ENCODE data around the gene KHDC3L.
"Not testable (repeated sequence)": the region's sequence is repeated elsewhere in the genome, so short reads cannot be mapped to it uniquely, and the experiment has no call there.

KHDC3L gene

DNA sequence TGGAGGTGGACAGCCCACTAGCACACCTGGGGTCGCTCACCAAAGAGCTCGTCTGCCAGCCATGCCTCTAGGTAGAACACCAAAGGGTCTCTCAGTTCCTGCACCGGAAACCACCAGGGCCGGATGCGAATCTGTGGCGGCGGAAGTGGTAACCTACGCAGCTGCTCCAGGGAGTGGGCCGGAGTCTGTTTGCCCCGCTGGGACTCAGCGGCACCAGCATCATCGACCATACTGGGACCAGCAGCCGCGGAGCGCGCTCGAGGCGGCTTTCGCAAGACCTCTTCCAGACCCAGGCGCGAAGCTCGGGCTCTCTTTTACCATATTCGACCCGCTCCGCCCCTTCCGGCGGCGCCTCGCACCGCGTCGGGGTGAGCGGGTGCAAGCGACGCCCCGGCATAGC lies 7.1 kb downstream of the KHDC3L start, which contains the start of gene OOEP:
Gene OOEP (minus strand): TSS at position 335 of the 400 bp plus-strand sequence. CDS start 105 bp downstream, at position 230.
- no peak for DNase-seq (ENCODE audit: low read depth, low spot score)

DNA sequence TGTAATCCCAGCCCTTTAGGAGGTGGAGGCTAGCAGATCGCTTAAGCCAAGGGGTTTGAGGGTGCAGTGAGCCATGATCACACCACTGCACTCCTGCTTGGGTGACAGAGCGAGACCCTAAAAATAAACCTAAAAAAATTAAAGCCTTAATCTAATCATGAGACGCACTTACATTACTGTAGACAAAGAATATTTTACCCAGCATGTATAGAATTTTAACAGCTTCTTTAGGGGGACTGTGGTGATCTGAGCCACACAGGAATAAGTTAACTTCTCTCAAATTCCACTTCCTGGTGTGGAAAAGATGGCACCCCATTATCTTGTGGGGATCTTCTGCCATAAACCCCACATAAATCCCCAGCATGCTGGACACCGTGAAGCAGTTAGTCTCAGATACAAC lies 9.5 kb downstream of the KHDC3L start:
- no peak for DNase-seq (ENCODE audit: low read depth, low spot score)

DNA sequence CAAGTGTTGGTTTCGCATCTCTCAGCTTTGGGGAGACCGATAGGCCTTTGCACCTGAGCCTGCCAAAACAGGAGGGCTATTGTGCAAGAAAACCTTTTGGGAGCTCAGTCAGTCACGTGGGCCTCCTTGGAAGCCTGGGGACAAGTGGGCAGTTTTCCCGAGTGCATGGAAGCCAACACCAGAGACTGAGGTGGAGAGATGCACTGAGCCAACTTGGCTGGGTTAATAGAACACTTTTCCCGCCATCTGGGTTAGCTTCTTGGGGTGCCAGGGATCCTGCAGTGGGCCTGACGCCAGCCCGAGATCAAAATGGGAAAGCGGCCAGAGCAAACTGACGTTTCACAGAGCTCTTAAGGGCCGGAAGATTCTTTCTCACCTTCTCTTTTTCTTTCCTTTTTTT lies 10.1 kb downstream of the KHDC3L start:
- DNase-seq (ENCODE audit: low read depth, low spot score), result no peak

DNA sequence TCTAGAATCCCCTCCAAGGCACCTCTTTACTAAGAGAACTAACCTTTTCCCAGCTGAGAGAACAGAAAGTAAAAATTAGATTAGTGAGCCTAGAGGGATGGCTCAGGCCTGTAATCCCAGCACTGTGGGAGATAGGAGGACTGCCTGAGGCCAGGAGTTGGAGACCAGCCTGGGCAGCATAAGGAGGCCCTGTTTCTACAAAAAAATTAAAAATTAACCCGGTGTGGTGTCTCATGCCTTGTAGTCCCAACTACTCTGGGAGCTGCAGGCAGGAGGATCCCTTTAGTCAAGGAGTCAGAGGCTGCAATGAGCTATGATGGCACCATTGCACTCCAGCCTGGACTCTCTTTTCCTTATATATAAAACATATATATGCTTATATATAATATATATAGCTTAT lies 12.8 kb downstream of the KHDC3L start:
- no peak for DNase-seq (ENCODE audit: low read depth, low spot score)

DNA sequence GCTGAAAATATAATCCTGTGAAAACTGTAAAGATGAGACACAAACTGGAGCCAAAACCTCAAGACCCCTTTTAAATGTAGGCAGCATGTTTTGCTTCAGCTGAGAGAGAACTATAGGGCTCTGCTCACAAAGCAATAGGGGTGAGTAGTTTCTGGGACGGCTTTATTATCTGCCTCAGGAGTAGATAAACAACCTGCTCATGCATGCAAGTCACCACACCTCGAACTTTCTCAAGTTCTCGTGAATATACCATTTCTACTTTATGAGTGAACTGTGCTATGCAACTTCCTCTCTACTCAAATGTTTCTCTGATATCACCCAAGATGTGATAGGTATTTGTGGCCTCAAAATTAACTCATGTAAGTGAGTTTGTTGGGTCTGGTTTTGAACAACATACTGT lies 14.8 kb downstream of the KHDC3L start:
- DNase-seq (ENCODE audit: low read depth, low spot score), result no peak

DNA sequence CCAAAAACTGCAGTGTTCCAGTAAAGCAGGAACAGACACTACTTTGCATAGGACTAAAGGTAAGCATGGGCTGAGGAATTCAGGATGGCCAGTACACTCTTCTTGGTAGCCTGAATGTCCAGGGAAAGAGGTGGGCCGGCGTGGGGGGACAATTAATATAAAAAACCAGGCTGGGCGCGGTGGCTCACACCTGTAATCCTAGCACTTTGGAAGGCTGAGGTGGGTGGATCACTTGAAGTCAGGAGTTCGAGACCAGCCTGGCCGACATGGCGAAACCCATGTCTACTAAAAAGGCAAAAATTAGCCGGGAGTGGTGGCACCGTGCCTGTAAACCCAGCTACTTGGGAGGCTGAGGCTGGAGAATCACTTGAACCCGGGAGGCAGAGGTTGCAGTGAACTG lies 19.1 kb downstream of the KHDC3L start:
- not testable (repeated sequence) for DNase-seq (ENCODE audit: low read depth, low spot score)

DNA sequence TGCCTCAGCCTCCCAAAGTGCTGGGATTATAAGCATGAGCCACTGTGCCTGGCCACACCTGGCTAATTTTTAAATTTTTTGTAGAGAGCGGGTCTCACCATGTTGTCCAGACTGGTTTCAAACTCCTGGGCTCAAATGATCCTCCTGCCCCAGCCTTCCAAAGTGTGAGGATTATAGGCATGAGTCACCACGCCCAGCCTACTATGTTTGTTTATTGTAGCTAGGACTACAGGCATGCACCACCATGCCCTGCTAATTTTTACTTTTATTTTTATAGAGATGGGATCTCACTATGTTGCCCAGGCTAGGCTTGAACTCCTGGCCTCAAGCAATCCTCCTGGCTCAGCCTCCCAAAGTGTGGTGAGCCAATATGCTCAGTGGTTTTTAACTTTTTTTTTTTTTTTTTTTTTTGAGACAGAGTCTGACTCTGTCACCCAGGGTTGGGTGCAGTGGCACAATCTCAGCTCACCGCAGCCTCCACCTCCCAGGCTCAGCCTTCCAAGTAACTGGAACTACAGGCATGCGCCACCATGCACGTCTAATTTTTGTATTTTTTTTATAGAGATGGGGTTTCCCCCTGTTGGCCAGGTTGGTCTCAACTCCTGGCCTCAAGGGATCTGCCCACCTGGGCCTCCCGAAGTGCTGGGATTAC lies 20.1 kb downstream of the KHDC3L start:
- DNase-seq (ENCODE audit: low read depth, low spot score), result no peak

DNA sequence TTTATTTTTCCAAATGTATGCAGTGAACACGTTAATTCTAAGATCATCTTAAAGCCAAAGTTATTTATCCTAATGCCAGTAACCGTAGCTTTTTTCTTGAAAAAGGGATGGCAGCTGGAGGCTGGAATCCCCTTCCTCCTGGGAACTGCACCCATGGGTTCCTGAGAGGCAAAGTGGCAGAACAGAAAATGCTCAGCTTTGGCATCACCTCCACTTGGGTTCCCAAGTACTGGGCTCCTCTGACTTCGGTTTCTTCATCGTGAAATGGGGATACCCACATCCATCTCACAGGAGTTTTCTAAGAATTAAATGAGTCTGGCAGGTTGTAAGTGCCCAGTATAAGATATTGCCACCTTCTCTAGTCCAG lies 26.0 kb downstream of the KHDC3L start:
- DNase-seq (ENCODE audit: low read depth, low spot score), result no peak

DNA sequence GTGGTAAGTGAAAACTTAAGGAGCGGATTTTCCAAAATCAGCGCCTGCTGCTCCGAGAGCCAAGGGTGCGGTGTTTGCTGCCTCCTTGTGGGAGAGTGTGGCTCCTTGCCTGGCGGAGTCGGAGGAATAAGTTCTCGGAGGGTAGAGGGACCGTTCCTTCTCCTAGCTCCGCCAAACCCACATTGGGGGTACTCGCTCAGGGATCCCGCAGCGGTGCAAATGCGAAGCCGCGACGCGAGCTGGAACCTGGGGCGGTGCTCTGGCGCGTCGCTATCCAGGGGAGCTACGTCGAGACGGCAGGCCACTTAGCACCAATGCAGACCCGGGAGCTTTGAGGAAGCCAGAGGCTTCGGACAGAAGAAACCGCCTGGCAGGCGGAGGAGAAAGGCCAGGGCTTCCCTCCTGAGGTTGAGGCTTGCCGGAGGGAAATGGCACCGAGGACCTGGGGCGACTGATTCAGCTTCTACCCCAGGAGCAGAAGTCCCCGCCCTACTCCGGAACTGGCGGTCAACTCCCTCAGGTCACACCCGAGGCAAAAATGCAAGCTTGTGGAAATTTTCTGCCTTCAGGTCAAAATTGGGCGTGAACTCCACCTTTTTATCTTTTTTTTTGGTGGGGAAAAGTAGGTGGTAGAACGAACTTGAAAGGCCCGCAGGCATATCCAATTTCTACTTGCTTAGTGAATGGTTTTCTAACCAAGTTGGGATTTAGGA lies 26.5 kb downstream of the KHDC3L start:
- peak; percentile 71 for DNase-seq (ENCODE audit: low read depth, low spot score)

DNA sequence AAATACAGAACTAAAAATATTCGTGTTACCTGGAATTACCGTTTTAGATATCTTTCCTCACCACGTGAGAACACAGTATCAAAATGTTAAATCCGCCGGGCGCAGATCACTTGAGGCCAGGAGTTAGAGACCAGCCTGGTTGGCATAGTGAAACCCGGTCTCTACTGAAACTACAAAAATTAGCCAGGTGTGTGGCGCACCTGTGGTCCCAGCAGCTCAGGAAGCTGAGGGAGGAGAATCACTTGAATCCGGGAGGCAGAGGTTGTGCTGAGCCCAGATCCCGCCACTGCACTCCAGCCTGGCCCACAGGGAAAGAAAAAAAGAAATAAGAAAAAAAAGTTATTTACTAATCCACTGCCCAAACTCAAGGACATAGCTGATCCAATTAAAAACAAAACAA lies 27.4 kb downstream of the KHDC3L start:
- DNase-seq (ENCODE audit: low read depth, low spot score), result no peak

DNA sequence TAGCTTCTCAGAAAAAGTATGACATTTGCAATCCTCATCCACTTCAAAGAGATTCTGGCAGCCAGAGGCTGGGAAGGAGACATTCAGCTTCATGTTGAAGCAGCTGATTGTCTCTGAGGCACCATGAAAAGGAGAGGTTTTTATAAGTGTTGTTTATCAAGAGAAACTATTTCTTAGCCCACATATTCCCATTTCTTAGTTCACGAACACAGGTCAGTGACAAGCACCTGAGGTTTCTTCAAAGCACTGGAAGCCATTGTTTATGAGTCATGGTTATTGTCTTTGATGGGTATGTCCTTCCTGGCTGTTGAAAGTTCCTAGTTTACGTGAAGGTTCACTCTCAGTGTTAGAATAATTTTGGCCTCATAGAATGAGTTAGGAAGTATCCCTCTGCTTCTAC lies 29.2 kb downstream of the KHDC3L start:
- no peak for DNase-seq (ENCODE audit: low read depth, low spot score)

DNA sequence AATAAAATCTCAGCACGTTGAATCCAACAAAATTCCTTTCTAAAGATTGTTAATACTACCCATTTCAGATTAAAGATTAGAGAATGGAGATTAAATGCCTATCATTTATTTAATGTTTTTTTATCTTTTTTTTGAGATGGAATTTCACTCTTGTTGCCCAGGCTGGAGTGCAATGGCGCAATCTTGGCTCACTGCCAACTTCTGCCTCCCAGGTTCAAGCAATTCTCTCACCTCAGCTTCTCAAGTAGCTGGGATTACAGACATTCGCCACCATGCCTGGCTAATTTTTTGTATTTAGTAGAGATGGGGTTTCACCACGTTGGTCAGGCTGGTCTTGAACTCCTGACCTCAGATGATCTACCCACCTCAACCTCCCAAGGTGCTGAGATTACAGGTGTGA lies 29.7 kb downstream of the KHDC3L start:
- not testable (repeated sequence) for DNase-seq (ENCODE audit: low read depth, low spot score)

DNA sequence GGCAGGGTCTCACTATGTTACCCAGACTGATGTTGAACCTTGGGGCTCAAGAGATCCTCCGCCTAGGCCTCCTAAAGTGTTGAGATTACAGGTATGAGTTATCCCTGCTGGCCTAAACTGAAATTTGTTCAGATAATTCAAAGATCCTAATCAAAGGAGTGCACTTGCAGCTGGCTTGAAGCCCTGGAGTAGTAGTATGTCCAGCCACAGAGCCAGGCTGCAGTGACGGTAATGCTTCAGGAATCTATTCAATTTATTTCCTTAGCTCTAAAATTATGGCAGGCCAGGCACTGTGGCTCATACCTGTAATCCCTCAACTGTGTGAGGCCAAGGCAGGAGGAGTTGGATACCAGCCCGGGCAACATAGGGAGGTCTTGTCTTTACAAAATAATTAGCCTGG lies 30.8 kb downstream of the KHDC3L start:
- no peak for DNase-seq (ENCODE audit: low read depth, low spot score)

DNA sequence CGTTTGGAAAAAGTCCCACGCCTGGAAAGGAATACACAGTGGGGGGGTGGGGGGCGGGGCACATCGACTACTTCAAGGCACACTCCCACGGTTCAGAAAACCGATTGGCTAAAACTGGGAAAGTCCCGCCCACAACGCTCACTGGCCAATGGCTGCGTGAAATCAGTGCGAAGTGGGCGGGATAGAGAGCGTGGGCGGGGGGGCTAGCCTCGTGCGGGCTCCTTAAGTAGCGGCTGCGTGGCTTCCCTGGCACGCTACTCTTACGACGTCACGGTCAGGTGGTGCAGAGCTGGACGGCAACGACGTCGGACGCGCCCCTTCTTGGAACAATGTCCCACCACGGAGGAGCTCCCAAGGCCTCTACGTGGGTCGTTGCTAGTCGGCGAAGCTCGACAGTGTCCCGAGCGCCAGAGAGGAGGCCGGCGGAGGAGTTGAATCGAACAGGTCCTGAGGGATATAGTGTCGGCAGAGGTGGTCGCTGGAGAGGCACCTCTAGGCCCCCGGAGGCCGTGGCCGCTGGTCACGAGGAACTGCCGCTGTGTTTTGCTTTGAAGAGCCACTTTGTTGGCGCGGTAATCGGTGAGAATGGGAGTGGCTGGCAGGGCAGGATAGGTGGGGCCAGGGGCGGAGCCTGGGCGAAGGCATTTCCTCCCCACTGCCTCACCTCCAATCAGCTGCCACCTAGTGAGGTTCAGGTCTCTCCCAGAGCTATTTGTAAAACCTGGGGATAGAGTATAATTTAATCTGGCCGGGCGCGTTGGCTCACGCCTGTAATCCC lies 32.3 kb downstream of the KHDC3L start, which contains the start of gene DDX43:
Gene DDX43 (plus strand): TSS at position 252 of the 778 bp plus-strand sequence. CDS start 78 bp downstream, at position 330.
- DNase-seq (ENCODE audit: low read depth, low spot score), result no peak

DNA sequence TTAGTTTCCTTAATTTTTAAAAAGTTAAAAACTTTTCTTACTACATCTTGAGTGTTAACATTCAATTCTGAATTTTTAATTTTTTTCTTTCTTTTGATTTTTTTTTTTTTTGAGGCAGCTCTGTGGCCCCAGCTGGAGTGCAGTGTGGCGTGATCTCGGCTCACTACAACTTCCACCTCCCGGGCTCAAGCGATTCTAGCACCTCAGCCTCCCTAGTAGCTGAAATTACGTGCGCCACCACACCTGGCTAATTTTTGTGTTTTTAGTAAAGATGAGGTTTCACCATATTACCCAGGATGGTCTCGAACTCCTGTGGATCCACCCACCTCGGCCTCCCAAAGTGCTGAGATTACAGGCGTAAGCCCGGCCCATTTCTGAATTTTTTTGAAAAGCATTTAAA lies 33.4 kb downstream of the KHDC3L start:
- no peak for DNase-seq (ENCODE audit: low read depth, low spot score)

DNA sequence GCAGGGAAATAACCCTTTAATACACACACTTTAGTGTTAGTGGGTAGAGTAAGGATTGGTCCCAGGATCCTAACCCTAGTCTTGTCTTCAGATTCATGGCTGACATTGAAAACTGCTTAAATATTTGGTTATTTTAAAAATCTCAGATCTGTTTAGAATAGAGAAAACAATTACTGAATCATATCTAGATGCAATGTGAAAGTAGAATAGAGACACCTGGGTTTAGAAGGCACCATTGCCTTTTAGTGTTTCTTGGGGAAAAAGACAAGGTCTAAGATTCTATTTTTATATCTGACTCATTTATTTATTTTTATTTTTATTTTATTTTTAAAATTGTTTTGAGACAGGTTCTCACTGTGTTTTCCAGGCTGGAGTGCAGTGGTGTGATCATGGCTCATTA lies 38.2 kb downstream of the KHDC3L start:
- no peak for DNase-seq (ENCODE audit: low read depth, low spot score)

DNA sequence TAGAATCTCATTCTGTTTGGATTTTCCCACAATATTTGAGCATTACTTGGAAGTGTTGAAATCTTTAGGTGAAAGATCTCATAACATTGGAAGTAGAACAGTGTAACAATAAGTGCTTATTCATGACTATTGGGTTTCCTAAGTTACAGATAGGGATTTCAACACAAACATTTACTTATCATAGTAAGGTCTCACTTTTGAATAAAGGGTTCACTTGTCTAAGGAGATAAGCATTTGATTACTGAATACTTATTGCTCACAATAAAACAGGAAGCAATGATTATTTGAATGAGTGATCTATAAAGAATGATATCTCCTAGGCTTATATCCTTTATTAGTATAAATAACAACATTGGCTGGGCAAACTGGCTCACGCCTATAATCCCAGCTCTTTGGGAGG lies 46.9 kb downstream of the KHDC3L start:
- no peak for DNase-seq (ENCODE audit: low read depth, low spot score)

DNA sequence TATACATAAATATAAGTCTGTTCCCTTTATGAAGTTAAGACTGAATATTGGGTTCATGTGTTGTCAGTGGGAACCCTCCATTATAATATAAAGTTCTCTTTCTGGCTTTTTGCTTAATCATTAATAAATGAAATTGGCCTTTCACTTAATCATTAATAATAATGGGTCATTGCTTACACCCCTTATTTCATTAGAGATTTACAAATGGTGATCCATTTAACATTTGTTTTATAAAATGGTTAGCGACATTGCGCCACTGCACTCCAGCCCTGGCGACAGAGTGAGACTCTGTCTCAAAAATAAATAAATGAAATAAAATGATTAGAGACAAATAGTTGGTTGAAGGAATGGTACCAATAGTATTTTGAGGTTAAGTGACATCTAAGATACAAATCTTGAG lies 50.6 kb downstream of the KHDC3L start:
- DNase-seq (ENCODE audit: low read depth, low spot score), result no peak
